Parathyroid adenoma (tissue), 2 donors: ENCODE results near the gene PLD1.

Experiments
- H2AFZ ChIP-seq: fragments of 300-600 bp; sonication (generic); one replicate; pipeline ENCODE4 v1.7.0; 2017; ENCODE audit warnings: antibody characterized with exemption, mild to moderate bottlenecking
- H3K27ac ChIP-seq: fragments of 300-600 bp; sonication (generic); one replicate; pipeline ENCODE4 v1.7.0; 2017
- H3K27me3 ChIP-seq: fragments of 300-600 bp; sonication (generic); one replicate; pipeline ENCODE4 v1.7.0; 2017; ENCODE audit warnings: low read length; ENCODE audit not compliant: control insufficient read depth, insufficient read depth
- H3K36me3 ChIP-seq: fragments of 300-600 bp; sonication (generic); one replicate; pipeline ENCODE4 v1.7.0; 2017; ENCODE audit warnings: low read length; ENCODE audit not compliant: control insufficient read depth, insufficient read depth
- H3K4me1 ChIP-seq: fragments of 300-600 bp; sonication (generic); one replicate; pipeline ENCODE4 v1.7.0; 2017; ENCODE audit warnings: control low read depth
- H3K4me2 ChIP-seq: fragments of 300-600 bp; sonication (generic); one replicate; pipeline ENCODE4 v1.7.0; 2017; ENCODE audit warnings: low read length
- H3K4me3 ChIP-seq: fragments of 300-600 bp; sonication (generic); one replicate; pipeline ENCODE4 v1.7.0; 2017; ENCODE audit warnings: low read depth, low read length
- H3K79me2 ChIP-seq: fragments of 300-600 bp; sonication (generic); one replicate; pipeline ENCODE4 v1.7.0; 2017; ENCODE audit warnings: control low read depth
- H3K9ac ChIP-seq: fragments of 300-600 bp; sonication (generic); one replicate; pipeline ENCODE4 v1.7.0; 2017; ENCODE audit warnings: mild to moderate bottlenecking
- H3K9me3 ChIP-seq: fragments of 300-600 bp; sonication (generic); one replicate; pipeline ENCODE4 v1.7.0; 2017; ENCODE audit warnings: low read length; ENCODE audit not compliant: control insufficient read depth
- CTCF ChIP-seq: fragments of 300-600 bp; sonication (generic); IDR thresholded peaks from one replicate; pipeline ENCODE4 v1.7.0; 2017; ENCODE audit warnings: antibody characterized with exemption, mild to moderate bottlenecking
- donor health status: primary hyperparathyroidism.

The PLD1 gene

DNA sequence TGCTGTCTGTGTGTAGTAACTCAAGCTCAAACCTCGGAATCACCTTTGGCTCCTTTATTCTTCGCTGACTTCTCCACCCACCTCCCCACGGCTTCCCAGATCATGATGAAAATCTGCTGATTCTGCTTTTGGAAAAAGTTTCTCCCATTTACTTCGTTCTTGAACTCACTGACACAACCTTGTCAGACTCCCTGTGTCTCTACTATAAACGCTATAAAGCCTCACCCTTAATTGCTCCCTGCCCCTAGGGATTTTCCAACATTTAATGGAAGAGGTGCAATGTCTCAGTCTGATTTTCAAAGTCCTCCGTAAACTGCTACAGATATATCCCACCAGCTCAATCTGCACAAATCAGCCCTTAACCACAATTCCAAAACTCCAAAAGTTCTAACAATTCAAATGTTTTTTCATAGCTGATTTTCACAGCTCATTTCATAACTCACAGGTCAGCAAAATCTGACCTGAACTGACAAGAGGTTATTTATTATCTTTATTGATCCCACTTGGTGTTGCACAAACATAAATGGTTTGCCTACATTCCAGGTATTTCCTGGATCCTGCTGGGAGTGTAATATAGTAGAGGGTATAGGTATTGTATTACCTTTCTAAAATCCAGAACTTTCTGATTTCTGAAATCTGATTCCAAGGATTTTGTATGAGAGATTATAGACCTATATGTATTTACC is 129.4 kb downstream of the PLD1 start:
- Histone ChIP-seq H3K27me3 (no peaks in the 10 kb centered on the region), H3K27ac (no peak overlapping the region), H3K79me2 (no peaks in the 10 kb centered on the region), H3K9me3 (no peaks in the 10 kb centered on the region), H2AFZ (peak overlapping the region; percentile 13), H3K4me2 (peak overlapping the region; percentile 20), H3K4me1 (peaks cover 3% of the 10 kb centered on the region), H3K4me3 (no peak overlapping the region), H3K9ac (no peak overlapping the region), H3K36me3 (no peaks in the 10 kb centered on the region)
- no peak for TF ChIP-seq CTCF

- no peak overlapping the region for H3K9ac ChIP-seq
- no peak for TF ChIP-seq CTCF
- no peaks in the 10 kb centered on the region for H3K36me3 ChIP-seq
- H3K4me1 ChIP-seq = peaks cover 3% of the 10 kb centered on the region
- H3K27me3 ChIP-seq = no peaks in the 10 kb centered on the region
- no peak overlapping the region for H2AFZ ChIP-seq
- no peaks in the 10 kb centered on the region for H3K79me2 ChIP-seq
- H3K4me2 ChIP-seq = no peak overlapping the region
- H3K9me3 ChIP-seq = no peaks in the 10 kb centered on the region
- H3K27ac ChIP-seq = no peak overlapping the region
- no peak overlapping the region for H3K4me3 ChIP-seq
Observed at GRCh38 chr3:171678971-171679492, 131.3 kb downstream of the PLD1 start.

DNA sequence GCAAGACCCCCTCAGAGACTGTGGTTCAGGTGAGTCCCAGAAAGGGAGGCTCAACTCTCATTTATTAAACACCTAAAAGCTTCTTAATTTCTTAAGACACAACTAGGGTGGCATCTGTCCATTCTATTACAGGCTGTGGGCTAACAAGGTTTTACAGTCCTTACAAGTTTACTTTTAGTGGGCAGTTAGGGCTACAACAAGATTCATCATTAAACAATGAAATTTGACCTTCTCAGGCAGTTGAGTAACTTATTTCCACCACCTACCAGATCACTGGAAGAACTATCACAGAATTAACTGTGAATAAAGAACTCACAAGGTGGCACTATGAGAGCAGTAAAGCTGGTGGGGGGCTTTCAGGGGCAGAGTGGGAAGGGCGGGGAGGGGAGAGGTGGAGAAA is 132.6 kb downstream of the PLD1 start:
- Histone ChIP-seq H2AFZ (no peak overlapping the region), H3K4me2 (no peak overlapping the region), H3K36me3 (no peaks in the 10 kb centered on the region), H3K9ac (no peak overlapping the region), H3K4me3 (no peak overlapping the region), H3K27me3 (no peaks in the 10 kb centered on the region), H3K4me1 (peaks cover 3% of the 10 kb centered on the region), H3K9me3 (no peaks in the 10 kb centered on the region), H3K27ac (no peak overlapping the region), H3K79me2 (no peaks in the 10 kb centered on the region)
- no peak for TF ChIP-seq CTCF

DNA sequence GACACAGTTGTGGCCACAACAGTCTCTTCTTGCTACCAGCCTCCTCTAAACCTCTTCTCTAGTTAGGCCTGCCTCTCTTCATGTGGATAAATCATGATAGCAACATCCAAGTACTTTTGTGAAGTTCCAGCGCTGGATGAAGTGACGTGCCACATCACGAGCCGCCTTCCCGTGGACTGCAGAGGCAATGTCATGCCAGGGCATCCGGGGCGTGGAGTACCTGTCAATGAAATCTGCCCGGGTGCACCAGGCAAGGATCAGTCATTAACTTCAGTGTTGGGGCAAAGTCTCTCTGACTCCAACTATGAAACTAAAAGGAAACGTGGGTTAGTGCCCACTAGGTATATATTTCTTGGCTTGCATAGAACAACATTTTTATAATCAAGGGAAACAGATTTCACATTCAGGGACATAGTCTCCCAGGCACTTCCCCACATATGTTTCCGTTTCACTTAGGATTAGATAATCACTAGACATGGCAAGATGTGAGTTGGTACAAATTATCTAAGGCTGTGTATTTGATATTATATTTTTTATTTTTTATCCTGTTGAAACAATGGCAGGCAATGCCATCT is 133.6 kb downstream of the PLD1 start:
- Histone ChIP-seq H3K4me3 (no peak overlapping the region), H3K36me3 (no peaks in the 10 kb centered on the region), H3K4me2 (no peak overlapping the region), H2AFZ (no peak overlapping the region), H3K4me1 (peaks cover 3% of the 10 kb centered on the region), H3K27me3 (no peaks in the 10 kb centered on the region), H3K79me2 (no peaks in the 10 kb centered on the region), H3K27ac (no peak overlapping the region), H3K9me3 (no peaks in the 10 kb centered on the region), H3K9ac (no peak overlapping the region)
- TF ChIP-seq CTCF = no peak

DNA sequence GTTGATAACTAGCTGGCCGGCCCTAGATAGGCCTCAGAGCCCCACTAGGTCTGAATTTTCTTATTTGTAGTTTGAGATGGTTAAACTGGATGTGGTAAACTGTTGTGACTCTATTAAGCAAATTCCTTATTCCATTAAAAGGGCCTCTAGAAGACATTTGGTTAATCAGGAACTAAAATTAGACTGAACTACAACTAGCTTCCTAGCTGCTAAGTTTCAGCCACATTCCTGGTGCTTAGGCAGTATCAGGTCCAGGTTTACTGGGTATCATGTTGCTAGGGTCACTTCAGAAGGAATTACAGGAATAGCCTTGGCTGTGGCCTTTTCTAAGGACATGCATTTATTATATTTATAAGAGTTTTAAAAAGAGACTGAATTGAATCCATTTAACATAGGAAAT is 136.3 kb downstream of the PLD1 start:
- no peak for TF ChIP-seq CTCF
- no peak overlapping the region for H2AFZ ChIP-seq
- no peak overlapping the region for H3K9ac ChIP-seq
- no peaks in the 10 kb centered on the region for H3K27me3 ChIP-seq
- no peak overlapping the region for H3K4me2 ChIP-seq
- H3K4me3 ChIP-seq = no peak overlapping the region
- H3K4me1 ChIP-seq = no peaks in the 10 kb centered on the region
- no peaks in the 10 kb centered on the region for H3K9me3 ChIP-seq
- H3K27ac ChIP-seq = no peak overlapping the region
- no peaks in the 10 kb centered on the region for H3K36me3 ChIP-seq
- H3K79me2 ChIP-seq = no peaks in the 10 kb centered on the region
